MM.1S (cell line): ENCODE data around the gene TFF2.
A peak's percentile ranks its signal among the peaks of the same experiment; 100 is the strongest.

Experiments
- DNase-seq: peaks from one replicate; pipeline ENCODE4 v3.0.0-alpha.2; 2015
- H2AFZ ChIP-seq: fragments of 300-600 bp; sonication (generic); 2 replicates; pipeline ENCODE4 v1.6.0; 2016; ENCODE audit warnings: antibody characterized with exemption, low read length
- H3F3A ChIP-seq: fragments of 300-600 bp; sonication (generic); 2 replicates; pipeline ENCODE4 v1.6.1; 2016; ENCODE audit warnings: mild to moderate bottlenecking, antibody characterized with exemption, low read length, moderate library complexity, mixed read lengths; ENCODE audit not compliant: insufficient read depth
- H3K27ac ChIP-seq: fragments of 300-600 bp; sonication (generic); 2 replicates; pipeline ENCODE4 v1.5.1; 2016; ENCODE audit warnings: mild to moderate bottlenecking, low read length
- H3K27me3 ChIP-seq: fragments of 300-600 bp; sonication (generic); replicated peaks from 2 replicates; pipeline ENCODE4 v1.6.0; 2016; ENCODE audit warnings: low read length; ENCODE audit not compliant: insufficient read depth
- H3K36me3 ChIP-seq: fragments of 300-600 bp; sonication (generic); replicated peaks from 2 replicates; pipeline ENCODE4 v1.6.1; 2016; ENCODE audit warnings: mild to moderate bottlenecking, low read length, mixed read lengths; ENCODE audit not compliant: insufficient read depth
- H3K4me1 ChIP-seq: fragments of 300-600 bp; sonication (generic); 2 replicates; pipeline ENCODE4 v1.6.1; 2016; ENCODE audit warnings: low read length, mixed read lengths
- H3K4me2 ChIP-seq: fragments of 300-600 bp; sonication (generic); 2 replicates; pipeline ENCODE4 v1.6.0; 2016; ENCODE audit warnings: low read depth, low read length
- H3K4me3 ChIP-seq: fragments of 300-600 bp; sonication (generic); 2 replicates; pipeline ENCODE4 v1.5.1; 2016; ENCODE audit warnings: low read length, mixed read lengths
- H3K79me2 ChIP-seq: fragments of 300-600 bp; sonication (generic); 2 replicates; pipeline ENCODE4 v1.6.1; 2016; ENCODE audit warnings: mixed run types, low read length, mixed read lengths
- H3K9ac ChIP-seq: fragments of 300-600 bp; sonication (generic); 2 replicates; pipeline ENCODE4 v1.6.1; 2016; ENCODE audit warnings: low read length, mixed read lengths
- H3K9me2 ChIP-seq: fragments of 300-600 bp; sonication (generic); replicated peaks from 2 replicates; pipeline ENCODE4 v1.6.1; 2016; ENCODE audit warnings: mild to moderate bottlenecking, low read length, mixed read lengths; ENCODE audit not compliant: insufficient read depth
- H3K9me3 ChIP-seq: fragments of 300-600 bp; sonication (generic); replicated peaks from 2 replicates; pipeline ENCODE4 v1.6.1; 2016; ENCODE audit warnings: mild to moderate bottlenecking, low read length, mixed read lengths; ENCODE audit not compliant: insufficient read depth
- H4K20me1 ChIP-seq: fragments of 300-600 bp; sonication (generic); 2 replicates; pipeline ENCODE4 v1.6.1; 2016; ENCODE audit warnings: mild to moderate bottlenecking, low read length, moderate library complexity, mixed read lengths; ENCODE audit not compliant: insufficient read depth
- CTCF ChIP-seq: fragments of 300-600 bp; sonication (generic); IDR thresholded peaks from 2 replicates; pipeline ENCODE4 v1.5.1; 2016; ENCODE audit warnings: antibody characterized with exemption, low read length, mixed read lengths
- EZH2 ChIP-seq: fragments of 300-600 bp; sonication (generic); optimal IDR thresholded peaks from 2 replicates; pipeline ENCODE3; 2017; ENCODE audit warnings: low read depth, mild to moderate bottlenecking, antibody characterized with exemption, low read length, mixed read lengths
- EZH2phosphoT487 ChIP-seq: fragments of 300-600 bp; sonication (generic); IDR thresholded peaks from 2 replicates; pipeline ENCODE4 v1.6.1; 2018; ENCODE audit warnings: antibody characterized with exemption, low read length

Gene TFF2

DNA sequence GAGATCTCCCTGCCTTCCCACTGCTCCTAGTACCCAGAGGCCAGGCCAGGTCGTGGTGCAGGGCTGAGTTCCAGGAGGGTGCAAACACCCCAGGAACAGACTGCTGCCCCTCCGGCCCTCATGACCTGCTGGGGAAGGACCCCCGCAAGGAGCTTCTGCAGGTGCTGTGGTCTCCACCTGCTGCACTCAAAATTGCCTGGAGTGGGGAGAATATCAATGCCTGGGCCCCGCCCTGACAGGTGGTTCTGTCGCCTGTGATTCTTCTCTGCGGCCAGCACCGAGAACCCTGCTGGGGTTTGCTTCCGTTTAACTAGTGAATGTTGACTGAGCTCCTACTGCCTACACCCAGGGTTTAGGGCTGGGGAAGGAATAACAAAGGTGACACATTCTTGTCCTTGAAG lies 33.5 kb downstream of the TFF2 start:
- Histone ChIP-seq H2AFZ (no peak overlapping the region), H3K27me3 (peaks cover 99% of the 10 kb centered on the region), H3K9me3 (no peaks in the 10 kb centered on the region), H3K27ac (no peak overlapping the region), H3K9me2 (no peaks in the 10 kb centered on the region), H4K20me1 (no peaks in the 10 kb centered on the region), H3K79me2 (no peaks in the 10 kb centered on the region), H3K4me3 (no peak overlapping the region), H3K4me1 (no peaks in the 10 kb centered on the region), H3K9ac (no peak overlapping the region), H3K36me3 (no peaks in the 10 kb centered on the region), H3K4me2 (no peak overlapping the region), H3F3A (no peaks in the 10 kb centered on the region)
- no peak for TF ChIP-seq CTCF
- no peak for TF ChIP-seq EZH2
- TF ChIP-seq EZH2phosphoT487, result no peak
- DNase-seq, result peak; percentile 27

GRCh38 chr21:42316891-42317290 lies 33.9 kb downstream of the TFF2 start:
- Histone ChIP-seq H3K79me2 (no peaks in the 10 kb centered on the region), H3K36me3 (no peaks in the 10 kb centered on the region), H3K27me3 (peaks cover 99% of the 10 kb centered on the region), H3K4me2 (no peak overlapping the region), H3K9ac (no peak overlapping the region), H3K9me2 (no peaks in the 10 kb centered on the region), H3K27ac (no peak overlapping the region), H3F3A (no peaks in the 10 kb centered on the region), H2AFZ (no peak overlapping the region), H3K9me3 (no peaks in the 10 kb centered on the region), H3K4me3 (no peak overlapping the region), H3K4me1 (no peaks in the 10 kb centered on the region), H4K20me1 (no peaks in the 10 kb centered on the region)
- DNase-seq, result no peak
- no peak for TF ChIP-seq EZH2phosphoT487
- TF ChIP-seq CTCF, result no peak
- TF ChIP-seq EZH2, result no peak

GRCh38 chr21:42315296-42315891 lies 35.4 kb downstream of the TFF2 start, which contains the start of gene TFF3:
Gene TFF3 (minus strand): TSS chr21:42315409. CDS start chr21:42315374, 35 bp downstream.
- H3K36me3 ChIP-seq, result no peaks in the 10 kb centered on the region
- no peak within 1 kb of the TSS for H3K27ac ChIP-seq
- no peak within 1 kb of the TSS for H3K4me2 ChIP-seq
- no peak for DNase-seq
- H4K20me1 ChIP-seq, result no peaks in the 10 kb centered on the region
- no peak within 1 kb of the TSS for H3K9ac ChIP-seq
- H3K4me1 ChIP-seq, result no peaks in the 10 kb centered on the region
- no peaks in the 10 kb centered on the region for H3F3A ChIP-seq
- H2AFZ ChIP-seq, result no peak within 1 kb of the TSS
- H3K27me3 ChIP-seq, result peaks cover 99% of the 10 kb centered on the region
- H3K4me3 ChIP-seq, result no peak within 1 kb of the TSS
- no peaks in the 10 kb centered on the region for H3K79me2 ChIP-seq
- H3K9me3 ChIP-seq, result no peaks in the 10 kb centered on the region
- H3K9me2 ChIP-seq, result no peaks in the 10 kb centered on the region
- TF ChIP-seq CTCF, result no peak
- TF ChIP-seq EZH2, result no peak
- no peak for TF ChIP-seq EZH2phosphoT487
